ENCODE measurements around the gene NTHL1.
A peak's percentile ranks its signal among the peaks of the same experiment; 100 is the strongest.

The NTHL1 gene

DNA sequence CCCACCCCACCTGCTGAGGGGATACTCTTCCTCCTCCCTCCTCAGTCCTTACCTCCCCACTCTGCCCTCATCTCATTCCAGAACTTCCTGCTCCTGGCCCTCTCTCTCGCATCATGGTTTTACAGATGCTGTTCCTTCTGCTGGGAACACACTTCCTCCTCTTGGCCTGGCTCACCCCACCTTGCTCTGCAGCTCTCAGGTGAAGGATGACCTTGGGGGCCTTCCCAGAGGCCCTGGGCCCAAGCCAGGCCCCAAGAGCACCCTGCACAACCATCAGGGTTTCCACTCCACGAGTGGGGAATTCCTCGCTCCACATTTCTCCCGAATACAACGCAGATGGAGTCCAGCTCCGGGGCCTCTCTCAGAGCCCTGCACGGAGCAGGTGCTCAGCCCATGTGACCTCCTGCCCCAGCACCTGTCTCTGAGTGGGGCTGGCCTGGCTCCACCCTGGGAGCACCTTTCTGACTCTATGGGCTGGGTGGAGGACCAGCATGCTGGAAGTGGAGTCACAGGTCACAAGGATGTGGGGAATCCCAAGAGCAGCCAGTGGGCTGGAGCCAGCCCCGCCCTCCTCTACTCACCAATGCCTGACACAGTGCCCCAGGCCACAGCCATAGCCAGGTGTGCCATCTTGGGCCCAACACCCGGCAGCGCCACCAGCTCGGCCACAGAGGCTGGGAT lies 4.5 kb downstream of the NTHL1 start:
- H3K36me3 ChIP-seq (ENCODE audit: control insufficient read depth in 5 of 5, insufficient read depth in 5 of 5, low read length in 5 of 5): peaks cover 0 to 5% (median 2%) of the 10 kb centered on the region in 5 donors
- peaks cover 2 to 83% (median 69%) of the 10 kb centered on the region in 5 donors for H3K4me1 ChIP-seq (ENCODE audit: control insufficient read depth in 5 of 5, insufficient read depth in 5 of 5, low read length in 5 of 5)
- H3K27ac ChIP-seq (ENCODE audit: low read depth, low read length): peak overlapping the region; percentile 16
- peak overlapping the region in 2 of 5 donors; percentile 21 to 43 for H3K9ac ChIP-seq (ENCODE audit: low read length in 5 of 5)
- H3K27me3 ChIP-seq (ENCODE audit: control insufficient read depth in 5 of 5, insufficient read depth in 4 of 5, low read length in 5 of 5): no peaks in the 10 kb centered on the region
- no peaks in the 10 kb centered on the region for H3K9me3 ChIP-seq (ENCODE audit: control insufficient read depth in 5 of 5, low read length in 5 of 5)
- H3K4me3 ChIP-seq (ENCODE audit: low read depth in 1 of 5, low read length in 5 of 5): peak overlapping the region in 1 of 5 donors; percentile 29

DNA sequence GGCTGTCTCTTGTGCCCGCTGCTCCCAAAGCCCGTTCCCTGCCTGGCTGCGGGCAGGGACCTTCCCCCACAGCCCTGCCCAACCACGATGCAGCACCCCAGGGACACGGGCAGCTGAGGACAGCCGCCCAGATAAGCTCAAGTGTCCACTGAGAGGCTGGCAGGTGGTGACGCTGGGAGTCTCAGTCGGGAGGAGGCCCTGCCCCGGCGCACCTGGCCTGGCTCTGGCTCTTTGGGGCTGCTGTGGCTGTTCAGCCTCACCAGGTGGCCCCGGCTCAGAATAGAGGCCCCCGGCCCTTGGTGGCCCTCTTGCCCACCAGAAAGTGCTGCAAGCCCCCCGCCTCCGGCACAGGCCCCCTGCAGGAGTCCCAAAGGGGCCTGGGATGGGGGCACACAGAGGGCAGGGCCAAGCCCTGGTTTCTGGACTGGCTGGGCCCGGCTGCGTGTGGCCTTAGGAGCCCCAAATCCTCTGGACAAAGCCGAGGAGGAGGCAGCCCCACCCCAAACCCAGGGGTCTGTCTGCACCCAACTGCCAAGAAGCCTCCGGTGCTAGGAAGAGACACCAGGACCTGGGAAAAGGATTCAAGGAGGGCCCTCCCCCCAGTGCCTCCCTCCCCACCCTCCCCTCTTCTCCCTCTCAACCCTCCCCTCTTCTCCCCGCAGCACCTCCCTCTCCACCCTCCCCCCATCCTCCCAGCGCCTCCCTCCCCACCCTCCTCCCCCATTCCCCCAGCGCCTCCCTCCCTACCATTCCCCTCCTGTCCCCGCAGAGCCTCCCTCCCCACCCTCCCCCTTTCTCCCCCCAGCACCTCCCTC lies 5.3 kb downstream of the NTHL1 start:
- Histone ChIP-seq H3K4me1 (ENCODE audit: control insufficient read depth in 5 of 5, insufficient read depth in 5 of 5, low read length in 5 of 5) (peaks cover 2 to 89% (median 73%) of the 10 kb centered on the region in 5 donors), H3K27me3 (ENCODE audit: control insufficient read depth in 5 of 5, insufficient read depth in 4 of 5, low read length in 5 of 5) (no peaks in the 10 kb centered on the region), H3K27ac (ENCODE audit: low read depth, low read length) (no peak overlapping the region), H3K36me3 (ENCODE audit: control insufficient read depth in 5 of 5, insufficient read depth in 5 of 5, low read length in 5 of 5) (peaks cover 0 to 9% (median 7%) of the 10 kb centered on the region in 5 donors), H3K9me3 (ENCODE audit: control insufficient read depth in 5 of 5, low read length in 5 of 5) (no peaks in the 10 kb centered on the region), H3K9ac (ENCODE audit: low read length in 5 of 5) (no peak overlapping the region), H3K4me3 (ENCODE audit: low read depth in 1 of 5, low read length in 5 of 5) (no peak overlapping the region)

DNA sequence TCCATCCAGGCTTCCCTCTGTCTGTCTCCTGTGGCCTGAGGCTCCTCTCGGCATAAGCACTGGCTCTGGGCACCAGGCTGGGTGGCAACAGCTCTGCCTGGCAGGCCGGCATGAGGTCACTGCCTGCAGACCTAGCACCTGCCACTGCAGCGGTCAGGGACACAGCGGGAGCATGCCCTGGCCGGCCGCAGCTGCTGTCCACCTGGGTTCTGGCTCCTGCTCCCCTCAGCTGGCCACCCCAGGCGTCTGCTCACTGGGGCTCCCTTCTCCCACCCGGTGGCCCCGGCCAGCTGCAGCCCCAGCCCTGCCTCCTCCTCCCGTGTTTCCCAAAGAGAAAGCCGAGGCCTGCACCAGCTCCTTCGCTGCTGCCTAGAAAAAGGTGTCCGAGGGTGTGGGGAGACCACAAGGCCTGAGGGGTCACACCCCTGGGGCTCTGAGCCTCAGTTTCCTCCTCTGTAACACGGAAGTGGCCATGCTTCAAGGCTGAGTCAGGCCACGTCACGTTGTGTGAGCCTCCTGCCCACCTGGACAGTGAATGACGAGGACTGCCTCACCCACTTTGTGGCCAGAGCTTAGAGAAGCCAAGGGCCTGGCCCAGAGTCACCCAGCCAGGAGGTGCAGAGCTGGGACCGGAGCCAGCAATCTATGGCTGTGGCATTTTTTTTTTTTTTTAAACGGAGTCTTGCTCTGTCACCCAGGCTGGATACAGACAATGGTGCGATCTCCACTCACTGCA lies 6.7 kb downstream of the NTHL1 start:
- H3K27me3 ChIP-seq (ENCODE audit: control insufficient read depth in 5 of 5, insufficient read depth in 4 of 5, low read length in 5 of 5): no peaks in the 10 kb centered on the region
- peaks cover 2 to 89% (median 74%) of the 10 kb centered on the region in 5 donors for H3K4me1 ChIP-seq (ENCODE audit: control insufficient read depth in 5 of 5, insufficient read depth in 5 of 5, low read length in 5 of 5)
- peaks cover 0 to 17% (median 15%) of the 10 kb centered on the region in 5 donors for H3K36me3 ChIP-seq (ENCODE audit: control insufficient read depth in 5 of 5, insufficient read depth in 5 of 5, low read length in 5 of 5)
- H3K4me3 ChIP-seq (ENCODE audit: low read depth in 1 of 5, low read length in 5 of 5): no peak overlapping the region
- no peak overlapping the region for H3K27ac ChIP-seq (ENCODE audit: low read depth, low read length)
- H3K9ac ChIP-seq (ENCODE audit: low read length in 5 of 5): no peak overlapping the region
- no peaks in the 10 kb centered on the region for H3K9me3 ChIP-seq (ENCODE audit: control insufficient read depth in 5 of 5, low read length in 5 of 5)

DNA sequence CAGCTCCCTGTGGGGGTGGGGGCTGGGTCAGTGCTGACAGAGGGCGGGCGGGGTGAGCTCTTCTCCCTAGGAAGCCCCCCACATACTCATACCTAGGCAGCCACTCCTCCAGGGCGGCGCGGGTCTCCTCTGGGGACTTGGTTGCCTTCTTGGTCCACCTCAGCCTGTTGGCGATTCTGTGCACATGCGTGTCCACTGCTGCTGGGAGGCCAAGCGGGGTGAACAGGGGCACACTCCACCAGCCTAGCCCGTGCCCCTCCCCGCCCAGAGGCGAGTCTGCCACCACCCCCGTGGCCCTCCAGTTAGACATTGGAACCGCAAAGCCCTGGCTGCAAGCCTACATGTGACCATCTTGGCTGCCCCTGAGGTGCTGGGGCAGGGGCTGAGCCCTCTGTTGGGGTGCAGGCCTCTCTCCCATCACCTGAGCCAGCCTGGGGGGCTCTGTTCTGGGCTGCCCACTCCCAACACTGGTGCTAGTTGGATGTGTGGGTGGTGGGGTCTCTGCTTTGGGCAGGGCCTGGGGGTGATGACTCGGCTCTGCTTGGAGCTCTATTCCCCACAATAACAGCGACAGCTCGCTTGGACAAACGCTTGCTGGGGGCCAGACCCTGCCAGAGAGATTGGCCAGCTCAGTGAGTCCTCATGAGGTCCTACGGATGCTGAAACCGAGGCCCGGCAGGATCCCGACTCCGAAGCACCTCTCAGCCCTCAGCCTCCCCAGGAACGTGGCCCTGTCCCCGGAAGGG lies 7.4 kb downstream of the NTHL1 start:
- Histone ChIP-seq H3K36me3 (ENCODE audit: control insufficient read depth in 5 of 5, insufficient read depth in 5 of 5, low read length in 5 of 5) (peaks cover 0 to 17% (median 15%) of the 10 kb centered on the region in 5 donors), H3K27ac (ENCODE audit: low read depth, low read length) (no peak overlapping the region), H3K9me3 (ENCODE audit: control insufficient read depth in 5 of 5, low read length in 5 of 5) (no peaks in the 10 kb centered on the region), H3K27me3 (ENCODE audit: control insufficient read depth in 5 of 5, insufficient read depth in 4 of 5, low read length in 5 of 5) (no peaks in the 10 kb centered on the region), H3K4me3 (ENCODE audit: low read depth in 1 of 5, low read length in 5 of 5) (no peak overlapping the region), H3K9ac (ENCODE audit: low read length in 5 of 5) (no peak overlapping the region), H3K4me1 (ENCODE audit: control insufficient read depth in 5 of 5, insufficient read depth in 5 of 5, low read length in 5 of 5) (peaks cover 2 to 89% (median 76%) of the 10 kb centered on the region in 5 donors)

DNA sequence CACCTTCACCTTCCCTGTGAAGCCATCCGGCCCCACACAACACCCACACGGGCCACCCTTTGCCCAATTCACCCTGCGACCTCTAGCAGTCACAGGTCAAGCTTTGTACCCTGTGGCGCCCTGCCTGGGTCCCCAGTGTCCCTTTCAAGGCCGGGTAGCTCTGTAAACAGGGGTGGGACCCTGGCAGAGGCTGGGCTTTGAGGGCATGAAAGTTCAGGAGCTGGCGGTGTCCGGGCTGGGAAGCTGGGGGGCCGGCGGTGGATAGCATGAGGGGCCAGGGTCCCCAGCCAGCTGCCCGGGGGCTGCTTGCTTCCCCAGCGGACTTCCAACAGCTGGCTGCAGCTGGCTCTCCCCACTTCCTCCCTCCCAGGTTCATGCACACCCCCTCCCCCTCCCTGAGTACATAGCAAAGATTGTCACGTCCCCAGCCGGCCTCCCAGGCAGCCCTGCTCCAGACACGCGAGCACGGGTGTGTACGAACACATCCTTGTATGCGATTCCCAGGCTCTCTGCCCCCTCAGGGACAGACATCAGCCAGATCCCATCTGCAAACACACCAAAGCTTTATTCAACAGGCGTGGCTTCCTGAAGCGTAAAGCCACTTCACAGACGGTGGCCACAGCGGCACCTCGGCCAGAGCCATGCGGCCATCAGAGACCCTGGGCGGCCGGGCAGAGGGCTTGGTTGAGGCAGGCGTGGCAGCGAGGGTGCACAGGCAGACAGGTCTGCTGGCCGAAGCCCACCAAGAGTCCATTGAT lies 8.2 kb downstream of the NTHL1 start:
- H3K27ac ChIP-seq (ENCODE audit: low read depth, low read length): peak overlapping the region; percentile 23
- peak overlapping the region in 1 of 5 donors; percentile 43 for H3K9ac ChIP-seq (ENCODE audit: low read length in 5 of 5)
- H3K27me3 ChIP-seq (ENCODE audit: control insufficient read depth in 5 of 5, insufficient read depth in 4 of 5, low read length in 5 of 5): no peaks in the 10 kb centered on the region
- peaks cover 0 to 17% (median 15%) of the 10 kb centered on the region in 5 donors for H3K36me3 ChIP-seq (ENCODE audit: control insufficient read depth in 5 of 5, insufficient read depth in 5 of 5, low read length in 5 of 5)
- peak overlapping the region in 2 of 5 donors; percentile 11 to 14 for H3K4me3 ChIP-seq (ENCODE audit: low read depth in 1 of 5, low read length in 5 of 5)
- H3K9me3 ChIP-seq (ENCODE audit: control insufficient read depth in 5 of 5, low read length in 5 of 5): no peaks in the 10 kb centered on the region
- H3K4me1 ChIP-seq (ENCODE audit: control insufficient read depth in 5 of 5, insufficient read depth in 5 of 5, low read length in 5 of 5): peaks cover 4 to 90% (median 80%) of the 10 kb centered on the region in 5 donors

DNA sequence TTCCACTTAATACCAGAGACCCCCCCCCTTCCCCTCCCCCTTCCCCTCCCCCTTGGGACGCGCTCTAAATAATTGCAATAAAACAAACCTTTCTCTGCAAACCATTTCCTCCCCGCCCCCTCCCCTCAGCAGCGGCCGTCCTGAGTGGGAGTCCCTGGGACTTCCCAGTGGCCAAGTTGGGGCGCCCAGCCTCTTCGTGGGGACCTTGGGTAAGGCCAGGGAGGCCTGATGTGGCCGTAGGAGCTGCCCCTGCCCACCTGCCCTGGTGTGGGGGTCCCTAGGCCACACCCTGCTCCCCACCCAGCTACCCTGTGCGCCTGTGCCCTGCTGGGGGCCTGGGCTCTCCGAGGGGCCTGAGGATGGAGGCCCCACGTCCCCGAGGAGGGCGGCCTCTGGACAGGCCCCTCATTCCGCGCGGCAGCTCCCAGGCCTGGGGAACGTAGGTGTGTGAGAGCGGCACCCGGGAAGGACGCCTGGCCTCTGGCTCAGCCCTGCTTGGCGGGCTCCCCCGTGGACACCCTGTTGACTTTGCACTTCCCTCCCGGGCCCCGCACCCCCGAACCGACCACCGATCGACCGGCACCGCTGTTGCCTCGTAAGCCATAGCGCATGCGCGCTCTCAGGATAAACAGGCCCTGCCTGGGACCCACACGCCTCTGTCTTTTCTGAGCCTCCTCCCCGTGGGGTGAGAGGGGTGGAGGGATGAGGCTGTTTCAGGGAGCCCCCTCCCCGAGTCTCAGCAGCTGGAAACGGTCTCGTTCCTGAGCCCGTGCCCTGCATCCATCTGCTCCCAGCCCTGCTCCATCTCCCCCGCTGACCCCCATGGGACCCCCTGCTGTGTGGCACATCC lies 9.0 kb downstream of the NTHL1 start:
- Histone ChIP-seq H3K9ac (ENCODE audit: low read length in 5 of 5) (peak overlapping the region in 1 of 5 donors; percentile 43), H3K4me1 (ENCODE audit: control insufficient read depth in 5 of 5, insufficient read depth in 5 of 5, low read length in 5 of 5) (peaks cover 4 to 87% (median 78%) of the 10 kb centered on the region in 5 donors), H3K36me3 (ENCODE audit: control insufficient read depth in 5 of 5, insufficient read depth in 5 of 5, low read length in 5 of 5) (peaks cover 0 to 17% (median 15%) of the 10 kb centered on the region in 5 donors), H3K9me3 (ENCODE audit: control insufficient read depth in 5 of 5, low read length in 5 of 5) (no peaks in the 10 kb centered on the region), H3K27me3 (ENCODE audit: control insufficient read depth in 5 of 5, insufficient read depth in 4 of 5, low read length in 5 of 5) (no peaks in the 10 kb centered on the region), H3K27ac (ENCODE audit: low read depth, low read length) (peak overlapping the region; percentile 23), H3K4me3 (ENCODE audit: low read depth in 1 of 5, low read length in 5 of 5) (peak overlapping the region in 1 of 5 donors; percentile 3)

DNA sequence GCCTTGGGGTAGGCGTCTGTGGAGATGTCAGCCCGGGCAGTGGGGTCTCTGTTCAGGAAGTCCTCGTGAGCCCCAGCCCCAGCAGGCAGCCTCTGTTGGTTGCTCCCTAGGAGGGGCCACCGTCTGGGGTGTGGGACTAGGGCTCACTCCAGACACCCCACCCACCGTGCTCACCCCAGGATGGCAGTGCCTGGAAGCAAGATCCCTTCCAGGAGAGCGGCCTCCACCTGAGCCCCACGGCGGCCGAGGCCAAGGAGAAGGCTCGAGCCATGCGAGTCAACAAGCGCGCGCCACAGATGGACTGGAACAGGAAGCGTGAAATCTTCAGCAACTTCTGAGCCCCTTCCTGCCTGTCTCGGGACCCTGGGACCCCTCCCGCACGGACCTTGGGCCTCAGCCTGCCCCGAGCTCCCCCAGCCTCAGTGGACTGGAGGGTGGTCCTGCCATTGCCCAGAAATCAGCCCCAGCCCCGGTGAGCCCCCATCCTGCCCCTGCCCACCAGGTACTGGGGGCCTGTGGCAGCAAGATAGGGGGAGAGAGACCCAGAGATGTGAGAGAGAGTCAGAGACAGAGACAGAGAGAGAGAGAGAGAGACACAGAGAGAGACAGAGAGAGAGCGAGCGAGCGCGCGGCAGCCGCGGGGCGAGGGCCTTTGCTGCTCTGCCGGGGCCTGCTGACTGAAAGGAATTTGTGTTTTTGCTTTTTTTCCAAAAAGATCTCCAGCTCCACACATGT lies 9.8 kb downstream of the NTHL1 start:
- H3K9ac ChIP-seq (ENCODE audit: low read length in 5 of 5): peak overlapping the region in 2 of 5 donors; percentile 20 to 56
- no peak overlapping the region for H3K4me3 ChIP-seq (ENCODE audit: low read depth in 1 of 5, low read length in 5 of 5)

DNA sequence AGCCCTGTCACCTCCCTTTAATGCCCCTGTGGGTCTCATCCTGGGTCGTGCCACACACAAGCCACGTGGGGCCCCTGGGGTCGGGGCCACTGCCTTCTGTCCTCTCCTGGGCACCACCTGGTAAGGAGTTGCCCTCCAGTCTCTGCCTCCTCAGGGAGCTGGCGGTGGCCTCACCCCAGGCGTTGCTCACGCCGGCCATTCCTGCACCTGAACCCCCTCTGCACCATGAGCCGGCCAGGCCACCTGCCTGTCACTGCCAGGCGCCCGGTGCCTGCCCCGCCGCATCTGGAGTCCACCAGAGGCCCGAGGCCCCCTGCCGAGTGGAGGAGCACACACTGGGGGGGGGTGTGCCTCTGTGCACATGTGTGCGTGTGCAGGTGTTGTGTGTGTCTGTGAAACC lies 10.5 kb downstream of the NTHL1 start:
- peak overlapping the region in 1 of 5 donors; percentile 2 for H3K9ac ChIP-seq (ENCODE audit: low read length in 5 of 5)
- peaks cover 4 to 91% (median 86%) of the 10 kb centered on the region in 5 donors for H3K4me1 ChIP-seq (ENCODE audit: control insufficient read depth in 5 of 5, insufficient read depth in 5 of 5, low read length in 5 of 5)
- peak overlapping the region in 1 of 5 donors; percentile 59 for H3K4me3 ChIP-seq (ENCODE audit: low read depth in 1 of 5, low read length in 5 of 5)
- no peaks in the 10 kb centered on the region for H3K9me3 ChIP-seq (ENCODE audit: control insufficient read depth in 5 of 5, low read length in 5 of 5)
- peaks cover 0 to 17% (median 13%) of the 10 kb centered on the region in 5 donors for H3K36me3 ChIP-seq (ENCODE audit: control insufficient read depth in 5 of 5, insufficient read depth in 5 of 5, low read length in 5 of 5)
- no peaks in the 10 kb centered on the region for H3K27me3 ChIP-seq (ENCODE audit: control insufficient read depth in 5 of 5, insufficient read depth in 4 of 5, low read length in 5 of 5)
- peak overlapping the region; percentile 70 for H3K27ac ChIP-seq (ENCODE audit: low read depth, low read length)

More for the DNA sequence above, 9.8 kb downstream of the NTHL1 start:
- no peak overlapping the region for H3K27ac ChIP-seq (ENCODE audit: low read depth, low read length)
- no peaks in the 10 kb centered on the region for H3K9me3 ChIP-seq (ENCODE audit: control insufficient read depth in 5 of 5, low read length in 5 of 5)
- H3K36me3 ChIP-seq (ENCODE audit: control insufficient read depth in 5 of 5, insufficient read depth in 5 of 5, low read length in 5 of 5): peaks cover 0 to 17% (median 13%) of the 10 kb centered on the region in 5 donors
- H3K4me1 ChIP-seq (ENCODE audit: control insufficient read depth in 5 of 5, insufficient read depth in 5 of 5, low read length in 5 of 5): peaks cover 4 to 88% (median 79%) of the 10 kb centered on the region in 5 donors
- no peaks in the 10 kb centered on the region for H3K27me3 ChIP-seq (ENCODE audit: control insufficient read depth in 5 of 5, insufficient read depth in 4 of 5, low read length in 5 of 5)

Data from subcutaneous abdominal adipose tissue (tissue), 5 donors.